Activated CD4-positive, alpha-beta T cell treated with anti-CD3 and anti-CD28 coated beads, Interleukin-2, amount 10 ng/mL, durations not matched to agents 7 days and 5 days (primary cell): Measurements from ENCODE around the gene MFAP2. TPM values are rescaled to one million over a fixed set of nuclear protein-coding genes. Genes with fewer than 3 reads are reported as not detected.
"Not testable (repeated sequence)": the region's sequence is repeated elsewhere in the genome, so short reads cannot be mapped to it uniquely, and the experiment has no call there.

Experiments used
- CTCF ChIA-PET: fragments of 350-600 bp; sonication (Branson Sonifier 250); formaldehyde crosslinking; loops from one replicate; lab custom pipeline; 2021; ENCODE audit warnings: antibody characterized with exemption; lab: Charles Lee
- POLR2A ChIA-PET: fragments of 350-600 bp; sonication (Branson Sonifier 250); formaldehyde crosslinking; loops from one replicate; lab custom pipeline; 2021; ENCODE audit warnings: antibody characterized with exemption; lab: Charles Lee
- DNase-seq: peaks from one replicate; pipeline ENCODE4 v3.0.0-alpha.2; 2020
- H3K27ac Mint-ChIP-seq: one replicate; pipeline ENCODE4 v1.8.0; 2021; ENCODE audit warnings: mild to moderate bottlenecking, moderate library complexity, mixed read lengths
- H3K27me3 Mint-ChIP-seq: one replicate; pipeline ENCODE4 v1.8.0; 2021; ENCODE audit warnings: mixed read lengths
- H3K36me3 Mint-ChIP-seq: one replicate; pipeline ENCODE4 v1.8.0; 2021; ENCODE audit warnings: low read depth, mixed read lengths
- H3K4me1 Mint-ChIP-seq: one replicate; pipeline ENCODE4 v1.8.0; 2021; ENCODE audit warnings: mixed read lengths
- H3K4me3 Mint-ChIP-seq: one replicate; pipeline ENCODE4 v1.8.0; 2021; ENCODE audit warnings: mild to moderate bottlenecking, moderate library complexity, mixed read lengths
- H3K9me3 Mint-ChIP-seq: one replicate; pipeline ENCODE4 v1.8.0; 2021; ENCODE audit warnings: mixed read lengths
- total RNA-seq, 2 experiments: library from RNA; stranded (reverse); gene quantifications; one replicate each; pipeline ENCODE4 v1.2.3, GENCODE V29; 2021

Gene MFAP2
- total RNA-seq, 2 experiments from 2014 or later, result not detected

GRCh38 chr1:16964169-16964568, 16.3 kb downstream of the MFAP2 start:
- H3K4me3 Mint-ChIP-seq, H3K27ac Mint-ChIP-seq, H3K27me3 Mint-ChIP-seq, DNase-seq, H3K9me3 Mint-ChIP-seq, H3K36me3 Mint-ChIP-seq, POLR2A ChIA-PET: not testable (repeated sequence)
- peaks cover 13% of the 10 kb centered on the region for H3K4me1 Mint-ChIP-seq
- CTCF ChIA-PET, result interaction anchor here (1.1 to 1.5 kb wide), 2 partner anchors 12 to 85 kb away, joined by 3 read pairs; no protein-coding TSS in a partner anchor

- Mint-ChIP-seq H3K36me3 (no peaks in the 10 kb centered on the region), H3K4me1 (peaks cover 13% of the 10 kb centered on the region), H3K27me3 (no peaks in the 10 kb centered on the region), H3K9me3 (no peaks in the 10 kb centered on the region), H3K27ac (peak overlapping the region; percentile 54), H3K4me3 (peak overlapping the region; percentile 58)
- ChIA-PET POLR2A (no interaction called here), CTCF (interaction anchor here (0.5 to 2.5 kb wide), 17 partner anchors 9 to 614 kb away, joined by 3 to 12 read pairs (median 5); partner anchors contain the start of gene MFAP2)
- DNase-seq, result no peak
Observed at GRCh38 chr1:16961297-16962133, 18.9 kb downstream of the MFAP2 start.

DNA sequence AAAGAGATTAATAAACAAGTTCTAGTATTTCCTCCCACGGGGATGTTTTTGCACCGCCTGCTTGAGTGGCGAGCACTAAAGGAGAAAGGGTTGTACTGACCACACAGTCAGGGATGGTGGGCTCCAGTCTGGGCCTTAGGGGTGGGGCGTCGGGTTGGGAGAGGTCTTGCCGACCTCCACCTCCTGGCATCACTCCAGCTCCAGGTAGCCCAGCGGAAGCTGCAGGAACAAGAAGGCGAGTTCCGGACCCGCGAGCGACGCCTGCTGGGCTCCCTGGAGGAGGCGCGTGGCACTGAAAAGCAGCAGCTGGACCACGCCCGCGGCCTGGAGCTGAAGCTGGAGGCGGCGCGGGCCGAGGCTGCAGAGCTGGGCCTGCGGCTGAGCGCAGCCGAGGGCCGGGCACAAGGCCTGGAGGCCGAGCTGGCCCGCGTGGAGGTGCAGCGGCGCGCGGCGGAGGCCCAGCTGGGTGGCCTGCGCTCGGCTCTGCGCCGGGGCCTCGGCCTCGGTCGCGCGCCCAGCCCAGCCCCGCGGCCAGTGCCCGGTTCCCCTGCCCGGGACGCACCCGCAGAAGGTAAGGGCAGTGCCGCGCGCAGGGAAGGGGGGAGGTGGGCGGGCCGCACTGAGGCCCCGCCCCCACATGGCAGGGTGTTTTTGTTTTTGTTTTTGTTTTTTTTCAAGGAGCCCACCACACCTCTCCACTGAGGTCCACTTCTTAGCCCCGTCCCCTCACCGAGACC, 19.7 kb downstream of the MFAP2 start:
- POLR2A ChIA-PET, result no interaction called here
- H3K9me3 Mint-ChIP-seq, result no peaks in the 10 kb centered on the region
- no peaks in the 10 kb centered on the region for H3K36me3 Mint-ChIP-seq
- peaks cover 13% of the 10 kb centered on the region for H3K4me1 Mint-ChIP-seq
- DNase-seq, result peak; percentile 84
- H3K27me3 Mint-ChIP-seq, result no peaks in the 10 kb centered on the region
- peak overlapping the region; percentile 67 for H3K4me3 Mint-ChIP-seq
- CTCF ChIA-PET, result interaction anchor here (0.5 to 2.5 kb wide), 20 partner anchors 9 to 613 kb away, joined by 3 to 12 read pairs (median 4); partner anchors contain the start of gene MFAP2
- peak overlapping the region; percentile 80 for H3K27ac Mint-ChIP-seq

- Mint-ChIP-seq H3K4me1 (peaks cover 13% of the 10 kb centered on the region), H3K9me3 (no peaks in the 10 kb centered on the region), H3K36me3 (no peaks in the 10 kb centered on the region), H3K27ac (no peak overlapping the region), H3K4me3 (no peak overlapping the region), H3K27me3 (no peaks in the 10 kb centered on the region)
- POLR2A ChIA-PET, result no interaction called here
- CTCF ChIA-PET, result no interaction called here
- no peak for DNase-seq
Observed at GRCh38 chr1:16958475-16958874, 21.9 kb downstream of the MFAP2 start.

DNA sequence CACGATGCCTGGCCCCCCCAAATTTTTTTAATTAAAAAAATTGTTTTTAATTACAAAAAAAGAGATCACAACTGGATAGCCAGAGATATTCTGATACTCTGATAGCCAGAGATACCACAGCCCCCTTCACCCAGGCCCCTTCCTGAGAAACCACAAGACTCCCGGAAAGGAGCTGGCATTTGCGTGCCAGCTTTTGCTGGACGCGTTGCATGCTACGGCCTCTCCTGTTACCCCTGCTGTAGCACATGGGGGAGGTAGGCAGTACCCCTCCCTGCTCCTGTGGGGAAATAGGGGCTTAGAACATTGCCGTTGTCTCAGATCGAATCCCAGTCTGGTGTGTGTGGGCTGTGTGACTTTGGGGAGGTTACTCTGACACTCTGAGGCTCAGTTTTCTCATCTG, 22.7 kb downstream of the MFAP2 start:
- ChIA-PET CTCF (no interaction called here), POLR2A (no interaction called here)
- no peaks in the 10 kb centered on the region for H3K36me3 Mint-ChIP-seq
- H3K4me3 Mint-ChIP-seq, result no peak overlapping the region
- H3K4me1 Mint-ChIP-seq, result peaks cover 13% of the 10 kb centered on the region
- no peaks in the 10 kb centered on the region for H3K27me3 Mint-ChIP-seq
- no peak overlapping the region for H3K27ac Mint-ChIP-seq
- H3K9me3 Mint-ChIP-seq, result no peaks in the 10 kb centered on the region
- DNase-seq, result no peak

- ChIA-PET CTCF (interaction anchor here (1.4 kb wide), 1 partner anchor 89 kb away, joined by 4 read pairs; no protein-coding TSS in a partner anchor), POLR2A (no interaction called here)
- Mint-ChIP-seq H3K4me3 (no peak overlapping the region), H3K4me1 (peaks cover 12% of the 10 kb centered on the region), H3K27me3 (no peaks in the 10 kb centered on the region), H3K9me3 (no peaks in the 10 kb centered on the region), H3K36me3 (no peaks in the 10 kb centered on the region), H3K27ac (no peak overlapping the region)
- no peak for DNase-seq
Observed at GRCh38 chr1:16956775-16957174, 23.6 kb downstream of the MFAP2 start.

DNA sequence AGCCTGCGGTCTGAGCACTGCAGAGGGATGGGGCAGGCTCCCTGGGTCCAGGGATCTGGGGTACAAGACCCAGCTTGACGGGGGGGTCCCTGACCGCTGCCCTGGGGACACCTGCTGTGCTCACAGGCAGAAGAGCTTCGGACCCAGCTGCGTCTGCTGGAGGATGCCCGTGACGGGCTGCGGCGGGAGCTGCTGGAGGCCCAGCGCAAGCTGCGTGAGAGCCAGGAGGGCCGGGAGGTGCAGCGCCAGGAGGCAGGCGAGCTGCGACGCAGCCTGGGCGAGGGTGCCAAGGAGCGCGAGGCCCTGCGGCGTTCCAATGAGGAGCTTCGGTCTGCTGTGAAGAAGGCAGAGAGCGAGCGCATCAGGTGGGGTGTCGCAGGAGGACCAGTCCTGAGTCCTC, 25.2 kb downstream of the MFAP2 start:
- H3K4me3 Mint-ChIP-seq, result no peak overlapping the region
- no peaks in the 10 kb centered on the region for H3K27me3 Mint-ChIP-seq
- no peak overlapping the region for H3K27ac Mint-ChIP-seq
- POLR2A ChIA-PET, result no interaction called here
- peaks cover 1% of the 10 kb centered on the region for H3K4me1 Mint-ChIP-seq
- no peaks in the 10 kb centered on the region for H3K36me3 Mint-ChIP-seq
- no peak for DNase-seq
- no peaks in the 10 kb centered on the region for H3K9me3 Mint-ChIP-seq
- CTCF ChIA-PET, result interaction anchor here (0.9 to 1.6 kb wide), 5 partner anchors 10 to 120 kb away, joined by 3 to 7 read pairs (median 4); no protein-coding TSS in a partner anchor

DNA sequence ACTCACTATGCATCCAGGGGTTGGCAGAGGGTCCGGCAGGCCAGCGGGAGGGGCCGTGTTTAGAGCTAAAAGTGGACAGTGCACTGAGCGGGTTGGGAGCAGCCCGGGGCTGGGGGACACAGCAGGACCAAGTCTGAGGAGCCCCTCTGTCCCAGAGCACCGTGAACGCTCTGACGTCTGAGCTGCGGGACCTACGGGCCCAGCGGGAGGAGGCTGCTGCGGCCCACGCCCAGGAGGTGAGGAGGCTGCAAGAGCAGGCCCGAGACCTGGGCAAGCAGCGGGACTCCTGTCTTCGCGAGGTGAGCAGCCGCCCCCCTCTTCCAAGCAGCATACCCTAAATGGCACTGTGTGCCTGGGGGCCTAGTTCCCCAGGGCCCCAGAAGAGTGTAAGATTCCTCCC, 25.8 kb downstream of the MFAP2 start:
- Mint-ChIP-seq H3K36me3 (no peaks in the 10 kb centered on the region), H3K4me1 (no peaks in the 10 kb centered on the region), H3K27ac (no peak overlapping the region), H3K9me3 (no peaks in the 10 kb centered on the region), H3K4me3 (no peak overlapping the region), H3K27me3 (no peaks in the 10 kb centered on the region)
- DNase-seq, result no peak
- CTCF ChIA-PET, result no interaction called here
- POLR2A ChIA-PET, result no interaction called here

DNA sequence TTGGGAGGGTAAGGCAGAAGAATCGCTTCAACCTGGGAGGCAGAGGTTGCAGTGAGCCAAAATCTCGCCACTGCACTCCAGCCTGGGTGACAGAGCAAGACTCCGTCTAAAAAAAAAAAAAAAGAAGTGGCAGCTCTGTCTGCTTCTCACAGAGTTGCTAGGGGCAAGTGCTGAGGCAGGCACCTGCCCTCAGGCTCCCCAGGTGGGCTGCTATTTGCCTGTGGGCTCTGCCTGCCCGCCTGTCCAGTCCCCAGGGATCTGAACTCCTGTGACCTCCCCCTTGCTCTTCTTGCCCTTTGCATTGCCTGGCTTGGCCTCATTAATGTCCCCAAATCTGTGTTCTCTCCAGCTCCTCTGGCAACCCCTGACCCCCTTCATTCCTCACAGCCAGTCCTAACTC, 28.0 kb downstream of the MFAP2 start:
- H3K9me3 Mint-ChIP-seq, H3K27ac Mint-ChIP-seq, H3K27me3 Mint-ChIP-seq, H3K4me3 Mint-ChIP-seq, H3K36me3 Mint-ChIP-seq, DNase-seq, POLR2A ChIA-PET, H3K4me1 Mint-ChIP-seq: not testable (repeated sequence)
- CTCF ChIA-PET, result interaction anchor here (0.6 to 2.0 kb wide), 4 partner anchors 9 to 98 kb away, joined by 3 to 12 read pairs (median 3); no protein-coding TSS in a partner anchor

- H3K36me3 Mint-ChIP-seq, DNase-seq, H3K9me3 Mint-ChIP-seq, H3K4me3 Mint-ChIP-seq, H3K4me1 Mint-ChIP-seq, H3K27me3 Mint-ChIP-seq, POLR2A ChIA-PET: not testable (repeated sequence)
- CTCF ChIA-PET, result interaction anchor here (2.3 kb wide), 1 partner anchor 12 kb away, joined by 10 read pairs; no protein-coding TSS in a partner anchor
- peak overlapping the region; percentile 13 for H3K27ac Mint-ChIP-seq
Observed at GRCh38 chr1:16949026-16949425, 31.4 kb downstream of the MFAP2 start.

- H3K27ac Mint-ChIP-seq, H3K4me1 Mint-ChIP-seq, H3K36me3 Mint-ChIP-seq, DNase-seq, H3K9me3 Mint-ChIP-seq, H3K27me3 Mint-ChIP-seq, H3K4me3 Mint-ChIP-seq, POLR2A ChIA-PET: not testable (repeated sequence)
- CTCF ChIA-PET, result interaction anchor here (2.3 kb wide), 1 partner anchor 12 kb away, joined by 10 read pairs; no protein-coding TSS in a partner anchor
Observed at GRCh38 chr1:16948282-16948891, 32.0 kb downstream of the MFAP2 start.

DNA sequence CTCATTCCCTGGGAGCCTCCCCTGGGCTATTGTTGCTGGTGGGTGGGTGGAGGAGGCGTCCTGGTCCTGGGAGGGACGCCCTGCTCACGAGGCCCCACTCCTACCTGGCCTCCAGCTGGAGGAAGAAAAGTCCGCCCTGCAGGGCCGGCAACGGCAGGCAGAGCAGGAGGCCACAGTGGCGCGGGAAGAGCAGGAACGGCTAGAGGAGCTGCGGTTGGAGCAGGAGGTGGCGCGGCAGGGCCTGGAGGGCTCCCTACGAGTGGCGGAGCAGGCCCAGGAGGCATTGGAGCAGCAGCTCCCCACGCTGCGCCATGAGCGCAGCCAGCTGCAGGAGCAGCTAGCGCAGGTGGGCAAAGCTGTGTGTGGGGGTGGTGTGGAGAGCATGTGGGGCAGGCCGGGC, 33.8 kb downstream of the MFAP2 start:
- POLR2A ChIA-PET, result no interaction called here
- Mint-ChIP-seq H3K27me3 (no peaks in the 10 kb centered on the region), H3K27ac (no peak overlapping the region), H3K4me3 (no peak overlapping the region), H3K36me3 (no peaks in the 10 kb centered on the region), H3K9me3 (no peaks in the 10 kb centered on the region), H3K4me1 (no peaks in the 10 kb centered on the region)
- CTCF ChIA-PET, result interaction anchor here (1.7 kb wide), 2 partner anchors 14 to 99 kb away, joined by 3 to 5 read pairs; no protein-coding TSS in a partner anchor
- no peak for DNase-seq
